G401.6 (cell line): ENCODE results near the gene NEGR1.

Source experiments
- FAIRE-seq: peaks from 2 replicates; lab custom pipeline; 2012; peaks lifted over from hg19 to GRCh38; lab: Jason Lieb, UNC

Gene NEGR1

DNA sequence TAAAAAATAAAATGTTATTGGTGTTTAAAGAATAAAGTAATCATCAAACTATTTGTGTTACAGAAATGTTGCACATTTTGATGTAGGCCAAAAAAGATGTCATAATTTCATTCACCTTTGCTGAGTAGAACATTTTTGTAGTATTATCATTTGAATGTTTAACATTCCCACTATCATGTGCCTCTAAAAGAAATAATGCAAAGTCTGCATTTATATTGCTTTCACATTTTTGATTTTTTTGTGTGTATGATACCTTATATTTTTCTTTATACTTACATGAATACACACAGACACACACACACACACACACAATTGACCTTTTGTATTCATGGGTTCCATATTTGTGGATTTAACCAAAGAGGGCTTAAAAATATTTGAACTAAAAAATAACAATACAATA is 657.3 kb downstream of the NEGR1 start:
- FAIRE-seq: no peak

DNA sequence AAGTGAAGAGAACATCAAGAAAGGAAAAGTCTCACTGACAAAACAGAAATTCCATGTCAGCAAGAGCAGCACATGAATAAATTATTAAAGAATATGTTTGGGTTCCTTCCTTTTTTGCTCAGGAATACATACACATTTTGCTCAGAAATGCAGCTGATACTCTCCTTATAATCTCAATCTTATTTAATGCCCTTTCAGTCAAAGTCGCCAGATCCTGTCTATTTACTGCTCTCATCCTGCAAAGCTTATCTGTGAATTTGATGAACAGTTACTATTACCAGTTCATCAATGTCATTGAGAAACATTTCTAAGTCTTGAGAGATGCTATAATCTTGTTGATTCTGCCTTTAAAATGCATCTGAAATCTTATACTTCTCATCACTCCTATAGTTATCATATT is 658.5 kb downstream of the NEGR1 start:
- no peak for FAIRE-seq

DNA sequence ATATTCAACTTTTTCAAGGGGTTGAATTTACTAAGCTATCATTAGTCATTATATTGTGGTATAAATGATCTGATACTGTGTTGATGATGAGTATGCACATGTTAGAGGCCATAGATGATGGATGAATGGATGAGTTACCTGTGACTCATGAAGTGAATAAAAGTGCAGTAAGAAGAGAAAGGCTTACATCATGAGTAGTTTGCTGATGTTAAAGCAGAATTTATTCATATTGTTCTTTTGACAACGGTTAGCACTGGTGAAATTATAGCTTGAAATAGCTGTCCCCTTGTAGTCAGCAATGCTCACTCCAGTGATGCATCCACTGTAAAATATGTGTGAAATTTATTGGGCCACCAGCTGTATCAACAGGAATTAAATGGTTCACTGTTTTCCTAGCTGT is 660.6 kb downstream of the NEGR1 start:
- no peak for FAIRE-seq

DNA sequence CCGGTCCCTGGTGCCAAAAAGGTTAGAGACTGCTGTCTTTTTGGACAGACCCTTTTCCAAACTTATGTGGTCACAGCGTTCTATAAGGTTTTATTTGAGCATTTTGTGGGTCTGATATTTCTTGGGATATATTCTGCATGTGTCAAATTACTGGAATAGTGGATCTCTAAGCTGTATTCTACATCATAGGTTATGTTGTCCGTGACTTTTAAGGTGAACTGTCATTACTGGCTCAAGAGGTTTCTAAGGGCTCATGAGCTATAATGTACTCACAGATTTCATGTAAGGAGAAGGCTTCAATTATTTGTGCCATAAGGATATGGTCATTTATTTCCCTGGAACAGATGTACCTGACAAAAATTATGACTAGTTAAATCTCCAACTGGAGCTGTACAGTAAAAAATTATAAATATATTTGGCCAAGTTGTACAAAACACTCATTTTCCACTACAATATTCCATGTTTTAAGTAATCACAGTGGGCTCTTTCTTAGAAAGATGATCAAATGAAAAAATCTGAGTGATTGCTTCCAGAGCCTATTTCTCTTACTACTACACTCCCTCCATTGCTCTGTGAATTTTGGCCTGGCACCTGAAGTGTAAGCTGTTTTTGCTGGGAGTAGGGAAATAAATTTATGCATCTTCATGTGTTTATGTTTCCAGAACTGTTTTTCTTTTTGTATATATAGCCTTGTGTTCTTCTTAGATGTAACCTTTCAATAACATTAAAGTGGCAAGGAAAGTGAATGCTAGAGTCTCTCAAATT is 663.4 kb downstream of the NEGR1 start:
- FAIRE-seq: no peak

DNA sequence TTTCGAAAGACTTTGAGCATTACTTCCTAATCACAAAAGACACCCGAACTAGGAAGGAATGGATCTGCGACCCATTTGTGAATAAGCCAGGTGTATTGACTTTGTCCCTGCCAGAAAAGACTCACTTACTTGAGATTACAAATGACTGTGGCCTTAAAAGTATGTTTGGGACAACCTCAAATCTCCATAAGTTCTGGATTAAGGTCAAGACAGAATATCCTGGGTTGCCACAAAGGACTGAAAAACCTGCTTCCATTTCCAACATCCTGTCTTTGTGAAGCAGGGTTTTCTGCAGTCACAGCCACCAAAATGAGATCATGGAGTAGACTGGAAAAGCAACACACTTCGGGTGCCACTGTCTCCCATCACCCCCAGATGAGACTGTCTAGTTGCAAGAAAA is 664.1 kb downstream of the NEGR1 start:
- no peak for FAIRE-seq

DNA sequence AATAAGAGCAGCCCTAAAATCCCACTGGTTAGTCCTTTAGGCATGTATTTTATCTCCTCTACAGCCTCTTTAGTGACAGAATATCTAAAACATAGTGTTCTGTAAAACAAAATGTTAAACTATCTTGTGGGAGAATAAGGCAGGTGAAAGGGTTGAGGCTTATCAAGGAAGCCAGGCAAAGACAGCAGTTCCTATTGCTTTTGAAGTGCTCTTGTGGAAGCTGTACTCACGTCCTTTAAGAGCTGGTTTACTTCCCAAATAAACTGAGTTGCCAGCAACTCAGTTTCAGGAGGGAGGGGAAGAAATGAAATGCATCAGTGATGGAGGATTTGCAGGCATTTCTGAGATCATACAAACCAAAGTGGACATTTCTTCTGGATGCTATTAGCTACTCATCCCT is 671.9 kb downstream of the NEGR1 start:
- no peak for FAIRE-seq

DNA sequence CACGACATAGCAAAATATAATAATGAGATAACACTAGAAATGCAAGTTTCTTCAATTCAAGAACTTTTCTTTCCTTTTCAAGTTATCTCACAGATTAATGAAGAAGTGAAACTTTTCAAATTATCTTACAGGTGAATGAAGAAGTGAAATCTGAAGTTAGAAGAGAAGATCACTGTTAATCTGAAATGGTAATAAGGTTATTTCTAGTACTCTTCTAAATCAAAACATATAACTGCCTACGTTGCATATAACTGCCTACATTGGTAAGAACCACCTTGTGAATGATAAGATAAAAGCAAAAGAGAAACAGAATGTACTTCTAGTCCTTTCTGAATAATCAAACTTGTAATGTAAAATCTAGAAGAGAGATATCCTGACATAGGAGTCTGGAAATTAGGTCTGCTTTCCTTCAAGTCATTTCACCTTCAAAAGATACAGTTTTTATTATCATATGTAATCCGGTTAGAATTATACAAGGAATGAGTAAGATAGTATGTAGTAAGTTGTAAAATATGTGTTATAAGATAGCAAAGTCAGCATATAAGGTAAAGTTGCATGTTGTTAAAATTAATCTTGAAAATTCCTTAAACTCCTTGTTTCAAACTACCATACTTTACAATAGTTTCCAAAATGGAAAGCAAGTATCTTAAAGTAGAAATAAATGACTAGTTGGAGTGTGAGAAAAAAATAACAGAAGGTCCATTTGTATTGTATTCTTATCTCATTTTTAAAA is 679.1 kb downstream of the NEGR1 start:
- FAIRE-seq: no peak

DNA sequence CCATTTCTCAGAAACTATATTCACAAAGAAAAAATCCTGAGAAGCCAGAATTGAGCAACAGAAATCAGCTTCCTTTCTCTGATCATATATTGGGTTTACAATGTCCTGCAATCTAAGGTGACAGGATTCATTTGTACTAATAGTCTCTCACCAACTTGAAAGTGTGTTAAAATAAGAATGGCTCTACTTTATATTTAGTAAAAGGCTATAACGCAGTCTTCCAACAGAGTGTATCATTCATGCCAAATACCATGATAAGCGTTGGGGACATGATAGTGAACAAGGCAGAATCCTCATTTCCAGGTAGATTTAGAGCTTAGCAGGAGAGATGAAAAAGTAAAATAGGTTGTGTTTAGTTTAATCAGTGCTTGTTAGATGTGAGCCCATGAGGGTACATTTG is 682.3 kb downstream of the NEGR1 start:
- FAIRE-seq: no peak

DNA sequence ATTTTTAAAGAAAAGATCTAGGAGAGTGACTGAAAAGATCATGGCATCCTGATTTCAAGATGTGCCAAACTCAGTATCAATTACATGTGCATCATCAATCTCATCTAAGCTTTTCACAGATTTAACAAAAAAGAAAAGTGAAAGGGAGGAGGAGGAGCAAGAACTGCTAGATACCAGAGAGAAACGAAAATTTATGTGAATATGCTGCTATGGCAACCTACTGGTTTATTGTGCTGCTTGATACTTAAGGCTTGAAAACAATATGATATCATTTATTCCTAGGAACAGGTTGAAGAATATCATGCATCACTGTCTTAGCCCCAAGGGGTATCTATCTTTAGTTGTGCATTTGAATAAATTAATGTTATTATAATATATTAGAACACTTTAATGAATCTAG is 683.0 kb downstream of the NEGR1 start:
- no peak for FAIRE-seq

DNA sequence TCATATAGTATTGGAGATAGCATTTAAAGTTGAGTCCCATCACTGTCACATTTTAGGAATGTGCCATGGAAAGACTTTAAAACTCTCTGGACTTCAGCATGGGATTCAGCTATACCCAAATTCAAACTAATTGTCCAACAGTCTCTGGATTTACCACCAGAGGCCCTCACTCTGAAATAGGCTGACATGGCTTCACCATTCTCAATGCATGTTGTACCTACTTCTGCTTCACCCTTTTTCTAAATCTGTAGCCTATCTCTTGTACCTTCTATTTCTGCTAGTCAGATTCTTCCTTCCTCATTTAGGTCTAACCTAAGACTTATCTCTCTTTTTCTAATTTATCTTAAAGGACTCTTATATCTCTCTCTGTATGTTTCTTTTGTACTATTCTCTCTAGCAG is 688.8 kb downstream of the NEGR1 start:
- no peak for FAIRE-seq

DNA sequence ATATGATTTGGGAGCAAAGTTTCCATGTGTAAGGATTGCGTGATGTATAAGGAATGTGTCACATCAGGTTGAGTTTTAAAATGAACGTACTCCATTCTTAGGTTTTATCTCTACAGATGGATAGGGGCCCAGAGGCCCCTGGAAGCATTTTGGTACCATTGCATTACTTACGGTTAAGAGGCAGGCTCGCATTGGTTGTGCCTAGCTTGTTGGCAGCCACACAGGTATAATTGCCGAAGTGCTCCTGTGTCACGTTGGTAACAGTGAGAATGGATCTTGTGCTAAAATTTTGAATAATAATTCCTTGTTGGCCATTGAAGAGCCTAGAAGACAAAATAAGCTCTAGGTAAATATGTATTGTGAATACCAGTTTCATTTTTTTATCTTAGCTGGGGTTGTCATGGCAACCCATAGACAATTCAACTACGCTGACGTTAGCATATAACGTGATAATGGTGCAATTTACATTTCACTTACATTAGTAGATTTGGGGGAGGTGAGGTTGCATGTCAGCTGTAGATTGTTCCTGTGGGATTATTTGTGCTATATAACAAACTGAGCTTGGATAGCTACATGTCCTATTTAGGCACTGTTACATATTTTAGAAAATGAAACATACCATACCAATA is 689.6 kb downstream of the NEGR1 start:
- FAIRE-seq: no peak

DNA sequence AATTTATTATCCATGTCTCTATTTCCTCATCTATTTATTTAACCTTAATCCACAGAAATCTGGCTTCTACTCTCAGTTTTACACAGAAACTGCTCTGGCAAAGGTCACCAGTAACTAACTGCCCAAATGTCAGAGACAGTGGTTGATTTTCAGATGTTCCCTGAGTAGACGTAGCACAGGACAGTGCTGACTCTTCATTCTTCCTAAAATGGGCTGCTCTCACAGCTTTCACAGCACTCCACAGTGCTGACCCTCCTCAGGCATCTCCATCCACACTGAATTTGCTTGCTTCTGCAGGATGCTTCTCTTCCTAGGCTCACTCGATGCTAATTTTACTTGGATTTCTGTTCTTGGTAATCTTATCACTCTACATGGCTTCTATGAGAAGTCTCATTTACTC is 693.3 kb downstream of the NEGR1 start:
- FAIRE-seq: no peak

DNA sequence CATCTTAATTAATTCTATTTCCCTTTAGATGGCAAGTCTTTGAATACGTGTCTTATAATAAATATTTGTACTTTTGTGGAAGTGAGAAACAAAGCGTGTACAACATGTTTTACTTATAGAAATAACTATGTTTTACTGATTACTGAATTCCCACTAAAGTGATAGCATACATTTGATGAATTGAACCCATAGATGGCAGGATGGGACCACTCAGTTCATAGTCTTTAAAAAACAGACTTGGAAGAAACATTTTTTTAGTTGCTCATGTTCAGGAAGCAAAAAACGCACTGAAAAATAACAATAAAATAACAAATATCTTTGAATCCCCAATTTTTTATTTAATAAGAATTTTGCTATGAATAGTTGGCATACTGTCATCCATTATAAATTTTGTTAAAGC is 694.4 kb downstream of the NEGR1 start:
- FAIRE-seq: no peak

DNA sequence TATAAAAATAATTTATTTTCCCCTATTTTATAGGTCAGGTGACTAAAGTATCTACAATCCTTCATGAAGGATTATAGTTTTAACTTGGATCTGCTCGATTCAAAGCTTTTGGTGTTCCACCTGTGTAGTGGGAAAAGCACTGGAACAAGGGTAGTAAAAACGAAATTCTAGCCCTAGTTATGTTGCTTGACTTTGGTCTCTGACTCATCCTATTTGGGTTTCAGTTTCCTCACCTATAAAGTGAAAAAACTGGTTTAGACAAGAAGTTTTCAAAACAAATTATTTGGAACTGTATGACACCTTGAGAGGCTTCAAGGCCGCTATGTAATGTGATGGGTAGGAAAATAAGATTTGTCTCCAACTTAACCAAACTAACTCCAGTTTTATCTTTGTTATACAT is 696.3 kb downstream of the NEGR1 start:
- no peak for FAIRE-seq

DNA sequence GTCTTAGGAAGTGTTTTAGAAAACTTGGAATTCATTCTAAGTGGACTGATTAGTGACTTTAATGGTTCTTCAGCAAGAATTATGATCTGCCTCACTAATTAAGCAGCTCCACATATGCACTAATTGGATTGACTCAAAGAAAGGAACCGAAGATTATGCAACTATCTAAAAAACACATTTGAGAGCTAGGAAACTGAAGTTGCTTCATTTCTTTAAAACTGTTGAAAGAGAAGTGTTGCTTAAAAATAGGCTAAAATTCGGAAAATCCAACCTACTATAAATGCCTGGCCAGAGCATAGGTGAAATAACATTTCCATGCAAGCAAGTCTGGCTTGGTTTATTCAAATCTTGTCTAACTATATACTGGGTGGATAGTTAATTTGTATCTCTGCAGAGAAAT is 698.6 kb downstream of the NEGR1 start:
- no peak for FAIRE-seq

DNA sequence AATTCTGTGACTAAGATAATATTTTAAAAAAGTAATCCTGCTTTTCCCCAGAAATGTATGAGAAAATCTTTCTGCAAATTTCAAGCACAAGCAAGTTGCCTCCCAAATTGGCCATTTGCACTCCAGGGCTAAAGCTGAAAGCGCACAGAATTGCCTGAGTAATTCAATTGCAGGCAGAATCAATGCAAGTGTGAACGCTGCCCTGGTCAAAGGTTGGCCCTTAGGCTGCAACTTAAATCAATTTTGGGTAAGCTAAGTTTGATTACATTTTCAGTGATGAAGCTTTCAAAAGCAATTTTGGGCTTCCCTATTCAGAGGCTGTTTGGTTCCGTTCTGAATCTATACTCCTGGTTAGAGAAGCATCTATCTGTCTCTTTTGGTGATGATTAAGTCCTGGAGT is 699.7 kb downstream of the NEGR1 start:
- FAIRE-seq: no peak

DNA sequence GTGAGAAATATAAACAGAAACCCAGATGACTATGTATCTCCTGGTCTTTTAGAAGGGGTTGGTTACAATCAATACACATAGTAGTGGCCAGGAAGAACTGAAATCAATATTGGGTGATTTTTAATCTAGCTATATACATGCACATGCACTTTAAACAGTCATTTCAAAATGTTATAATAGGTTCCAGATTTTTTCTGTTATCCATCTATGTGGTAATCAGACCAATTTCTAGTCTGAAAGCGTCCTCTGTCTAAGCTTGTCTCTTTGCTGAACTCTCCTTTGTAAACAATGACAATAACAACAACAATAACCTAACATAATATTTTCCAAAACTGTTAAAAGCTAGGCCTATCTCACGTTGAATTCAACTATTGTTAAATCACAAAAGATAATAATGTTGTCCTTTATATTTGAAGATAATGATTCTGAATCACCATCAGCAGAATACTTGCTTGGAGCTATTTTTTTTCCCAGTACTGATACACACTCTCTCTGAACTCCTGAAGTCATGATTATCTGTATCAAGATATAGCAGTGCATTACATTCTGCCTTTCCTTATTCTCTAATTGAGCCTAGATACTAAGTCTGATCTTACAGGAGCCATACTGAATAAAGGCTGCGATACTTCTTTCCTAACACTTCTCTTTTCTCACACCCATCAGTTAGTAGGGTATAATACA is 704.7 kb downstream of the NEGR1 start:
- no peak for FAIRE-seq

DNA sequence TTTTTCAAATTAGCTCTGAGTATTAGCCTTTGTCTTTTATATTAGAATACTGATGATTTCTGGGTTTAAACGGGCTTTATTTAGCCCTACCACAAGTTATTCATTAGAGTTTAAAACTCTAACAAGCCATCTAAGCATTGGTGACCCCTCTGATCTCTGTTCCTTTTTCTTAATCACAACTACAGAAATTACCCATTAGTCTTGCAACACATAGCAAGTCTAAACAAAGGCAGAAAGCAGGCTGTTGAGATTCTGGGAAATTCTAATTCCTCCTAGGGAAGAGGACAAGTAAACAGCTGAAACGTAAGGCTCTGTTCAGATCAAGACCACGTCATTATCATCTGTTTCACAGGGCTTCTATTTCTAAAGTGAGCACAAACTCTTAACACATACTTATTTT is 710.3 kb downstream of the NEGR1 start:
- no peak for FAIRE-seq

DNA sequence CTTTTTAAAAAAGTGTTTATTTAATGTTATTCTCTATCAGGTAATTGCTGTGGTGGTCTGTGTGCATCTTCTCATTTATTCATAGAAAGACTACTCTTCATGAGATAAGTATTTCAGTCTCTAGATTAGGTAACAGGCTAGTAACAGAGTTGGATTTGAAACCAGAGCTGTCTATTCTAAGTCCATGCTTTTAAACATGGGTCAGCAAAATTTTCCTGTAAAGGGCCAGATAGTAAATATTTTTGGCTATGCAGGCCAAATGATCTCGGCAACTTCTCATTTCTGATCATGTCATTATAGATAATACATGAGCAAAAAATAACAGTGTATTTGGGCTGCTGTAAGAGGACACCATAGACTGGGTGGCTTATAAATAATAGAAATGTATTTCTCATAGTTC is 715.9 kb downstream of the NEGR1 start:
- no peak for FAIRE-seq

DNA sequence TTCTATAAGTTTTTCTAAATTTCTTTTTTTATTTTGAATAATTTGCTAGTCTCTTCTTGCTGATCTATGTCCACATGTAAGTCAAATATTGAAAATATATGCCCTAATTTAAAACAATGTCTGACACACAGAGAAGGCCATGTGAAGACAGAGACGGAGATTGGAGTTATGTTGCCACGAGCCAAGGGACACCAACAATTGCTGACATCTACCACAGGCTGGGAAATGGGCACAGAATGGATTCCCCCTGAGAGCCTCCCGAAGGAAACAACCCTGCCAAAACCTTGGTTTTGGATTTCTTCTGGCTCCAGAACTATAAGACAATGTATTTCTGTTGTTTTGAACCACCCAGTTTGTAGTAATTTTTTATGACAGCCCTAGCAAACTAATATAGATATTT is 716.5 kb downstream of the NEGR1 start:
- FAIRE-seq: no peak

DNA sequence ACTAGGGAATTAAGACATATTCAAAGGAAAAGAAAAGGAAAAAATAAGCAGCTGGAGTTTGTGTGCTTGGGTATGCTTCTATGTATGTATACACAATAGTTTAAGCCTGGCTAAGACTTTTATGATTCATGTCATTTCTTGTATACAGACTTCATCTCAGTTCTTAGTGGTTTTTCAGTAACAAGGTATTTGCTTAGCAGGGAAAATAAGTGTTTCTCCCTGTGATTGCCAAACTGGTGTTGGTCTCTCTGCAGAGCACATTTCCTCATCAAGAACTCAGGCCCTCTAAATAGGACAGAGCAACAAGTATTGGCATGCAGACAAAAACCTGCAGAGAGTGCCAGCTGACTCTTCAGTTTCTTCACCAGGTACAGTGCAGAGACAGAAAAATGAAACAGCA is 717.1 kb downstream of the NEGR1 start:
- FAIRE-seq: no peak

DNA sequence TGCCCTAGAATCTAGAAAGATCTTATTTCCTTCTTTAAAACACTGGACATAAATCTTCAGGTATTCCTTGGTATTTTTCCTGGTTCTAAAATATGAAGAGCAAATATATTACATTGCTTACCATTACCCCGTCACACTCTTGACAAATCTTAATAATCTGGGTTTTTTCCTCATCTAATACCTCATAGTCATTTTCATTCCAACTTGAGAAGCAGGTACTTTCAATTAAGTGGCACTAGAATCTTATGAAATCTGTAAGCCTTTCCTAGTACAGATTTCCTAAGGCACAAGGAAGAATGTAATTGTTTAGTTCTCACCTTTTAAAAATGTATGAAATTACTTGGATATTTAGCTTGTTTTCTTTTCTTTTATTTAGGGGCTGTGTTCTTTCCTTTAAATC is 720.0 kb downstream of the NEGR1 start:
- FAIRE-seq: no peak

DNA sequence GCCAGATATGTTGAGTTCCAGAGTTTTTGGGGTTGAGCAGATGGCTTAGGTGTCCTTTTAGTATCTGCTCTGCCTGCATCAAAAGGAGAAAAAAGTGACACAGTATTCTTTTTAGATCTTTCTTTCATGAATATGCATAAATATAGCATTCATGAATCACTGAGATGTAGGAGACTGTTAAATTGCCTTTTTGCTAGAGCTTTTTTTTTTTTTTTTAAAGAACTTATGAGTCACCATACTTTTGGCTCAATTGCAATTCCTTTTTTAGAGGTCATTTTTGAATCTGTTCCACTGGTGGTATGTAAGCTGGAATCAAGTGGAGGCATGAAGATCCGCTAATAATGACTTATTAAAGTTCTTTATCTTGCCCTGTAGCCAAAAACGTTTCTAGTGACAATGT is 720.6 kb downstream of the NEGR1 start:
- no peak for FAIRE-seq
